SJSA1 (cell line): Measurements from ENCODE around the gene EGLN2. TPM values are rescaled to one million over a fixed set of nuclear protein-coding genes. Genes with fewer than 3 reads are reported as not detected.
"Not testable (repeated sequence)": the region's sequence is repeated elsewhere in the genome, so short reads cannot be mapped to it uniquely, and the experiment has no call there.

Experiments
- DNase-seq, 2 experiments: peaks; one replicate each; pipeline ENCODE4 v3.0.0-alpha.2; 2015 to 2020; ENCODE audit warnings: low spot score in 2 of 2, low read depth in 1 of 2
- H3K27ac ChIP-seq: fragments of 250-450 bp; sonication (Bioruptor Pico); 2 replicates; pipeline ENCODE4 v1.5.1; 2020; ENCODE audit warnings: mild to moderate bottlenecking, moderate library complexity
- H3K27me3 ChIP-seq: fragments of 250-450 bp; sonication (Bioruptor Pico); replicated peaks from 2 replicates; pipeline ENCODE4 v1.5.1; 2020; ENCODE audit warnings: mild to moderate bottlenecking, moderate library complexity
- H3K36me3 ChIP-seq: fragments of 250-450 bp; sonication (Bioruptor Pico); 2 replicates; pipeline ENCODE4 v1.5.1; 2020; ENCODE audit warnings: mild to moderate bottlenecking
- H3K4me1 ChIP-seq: fragments of 250-450 bp; sonication (Bioruptor Pico); replicated peaks from 2 replicates; pipeline ENCODE4 v1.6.1; 2021; ENCODE audit warnings: mild to moderate bottlenecking
- H3K4me3 ChIP-seq: fragments of 250-450 bp; sonication (Bioruptor Pico); 2 replicates; pipeline ENCODE4 v1.5.1; 2020; ENCODE audit warnings: mild to moderate bottlenecking
- H3K9me3 ChIP-seq: fragments of 250-450 bp; sonication (Bioruptor Pico); replicated peaks from 2 replicates; pipeline ENCODE4 v1.5.1; 2020; ENCODE audit warnings: mild to moderate bottlenecking
- total RNA-seq: library from RNA; depleted of rRNA; stranded (reverse); fragments of >200 nt; shearing (Covaris generic); gene quantifications from 2 replicates; pipeline ENCODE4 v1.2.3, GENCODE V29; 2014

The EGLN2 gene
- total RNA-seq, 1 experiment from 2014 or later, result 82.8 TPM

DNA sequence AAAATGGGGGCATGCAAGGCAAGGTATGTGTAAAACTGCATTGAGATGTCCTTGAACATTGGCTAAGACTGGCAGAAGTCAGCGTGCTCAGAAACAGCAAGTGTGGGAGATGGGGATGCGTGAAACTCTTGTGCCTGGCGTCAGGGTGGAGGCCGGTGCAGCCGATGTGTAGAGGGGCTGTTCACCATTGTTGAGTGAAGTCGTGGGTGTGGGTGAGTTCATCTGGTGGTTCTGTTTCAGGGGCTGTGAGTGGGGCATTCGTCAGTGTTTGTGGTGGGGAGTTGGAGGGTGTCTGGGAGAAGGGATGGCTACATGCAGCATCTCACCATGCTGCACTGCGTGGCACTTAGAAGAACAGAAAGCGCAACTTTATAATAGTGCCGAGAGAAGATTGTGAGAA lies 35.0 kb upstream of the EGLN2 start:
- H3K36me3 ChIP-seq, result peaks cover 73% of the 10 kb centered on the region
- no peak overlapping the region for H3K27ac ChIP-seq
- H3K9me3 ChIP-seq, result no peaks in the 10 kb centered on the region
- H3K4me1 ChIP-seq, result no peaks in the 10 kb centered on the region
- H3K4me3 ChIP-seq, result no peak overlapping the region
- no peaks in the 10 kb centered on the region for H3K27me3 ChIP-seq
- DNase-seq, result no peak

DNA sequence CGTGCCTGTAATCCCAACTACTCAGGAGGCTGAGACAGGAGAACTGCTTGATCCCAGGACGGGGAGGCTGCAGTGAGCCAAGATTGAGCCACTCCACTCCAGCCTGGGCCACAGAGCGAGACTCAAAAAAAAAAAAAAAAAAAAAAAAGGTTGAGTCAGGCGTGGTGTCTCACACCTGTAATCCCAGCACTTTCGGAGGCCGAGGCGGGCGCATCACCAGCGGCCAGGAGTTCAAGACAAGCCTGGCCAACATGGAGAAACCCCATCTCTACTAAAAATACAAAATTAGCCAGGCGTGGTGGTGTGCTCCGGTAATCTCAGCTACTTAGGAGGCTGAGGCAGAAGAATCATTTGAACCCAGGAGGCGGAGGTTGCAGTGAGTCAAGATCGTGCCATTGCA lies 32.6 kb upstream of the EGLN2 start:
- H3K9me3 ChIP-seq, H3K4me1 ChIP-seq, H3K27me3 ChIP-seq, H3K4me3 ChIP-seq, DNase-seq, H3K27ac ChIP-seq: not testable (repeated sequence)
- H3K36me3 ChIP-seq, result peaks cover 52% of the 10 kb centered on the region

DNA sequence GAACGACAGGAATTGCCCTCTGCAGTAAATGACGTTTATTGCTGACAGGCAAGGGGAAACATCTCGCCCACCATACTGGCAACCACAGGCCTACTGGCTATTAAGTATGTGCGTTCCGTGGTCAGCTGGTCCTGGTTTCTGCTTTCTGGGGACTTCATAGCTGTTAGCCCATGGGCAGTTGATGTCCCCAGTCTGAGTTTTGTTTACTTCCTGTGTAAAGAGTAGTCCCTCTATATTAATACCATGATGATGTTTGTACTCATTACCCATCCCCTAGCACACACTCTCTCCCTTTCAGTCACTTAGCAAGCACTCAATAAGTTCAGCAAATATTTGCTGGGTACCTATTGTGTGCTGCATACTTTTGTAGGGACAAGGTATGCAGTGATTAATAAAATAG lies 30.1 kb upstream of the EGLN2 start:
- Histone ChIP-seq H3K27ac (no peak overlapping the region), H3K4me3 (no peak overlapping the region), H3K4me1 (no peaks in the 10 kb centered on the region), H3K27me3 (no peaks in the 10 kb centered on the region), H3K9me3 (no peaks in the 10 kb centered on the region), H3K36me3 (peaks cover 27% of the 10 kb centered on the region)
- no peak for DNase-seq

DNA sequence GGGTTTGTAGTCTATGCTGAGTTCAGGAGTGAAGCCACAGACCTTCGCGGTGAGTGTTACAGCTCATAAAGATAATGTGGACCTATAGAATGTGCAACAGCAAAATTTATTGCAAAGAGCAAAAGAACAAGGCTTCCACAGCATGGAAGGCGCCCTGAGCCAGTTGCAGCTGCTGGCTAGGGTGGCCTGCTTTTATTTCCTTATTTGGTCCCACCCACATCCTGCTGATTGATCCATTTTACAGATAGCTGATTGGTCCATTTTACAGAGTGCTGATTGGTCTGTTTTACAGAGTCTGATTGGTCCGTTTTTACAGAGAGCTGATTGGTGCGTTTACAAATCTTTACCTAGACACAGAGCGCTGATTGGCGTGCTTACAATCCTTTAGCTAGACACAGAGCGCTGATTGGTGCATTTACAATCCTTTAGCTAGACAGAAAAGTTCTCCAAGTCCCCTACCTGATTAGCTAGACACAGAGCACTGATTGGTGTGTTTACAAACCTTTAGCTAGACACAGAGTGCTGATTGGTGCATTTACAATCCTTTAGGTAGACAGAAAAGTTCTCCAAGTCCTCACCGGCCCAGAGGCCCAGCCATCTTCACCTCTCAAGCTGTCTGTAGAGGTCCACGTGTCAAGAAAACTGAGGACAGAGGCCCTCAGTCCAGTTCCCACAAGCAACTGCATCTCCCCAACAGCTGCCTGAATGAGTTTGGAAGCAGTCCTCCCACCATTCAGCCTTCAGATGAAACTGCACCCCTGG lies 27.7 kb upstream of the EGLN2 start:
- DNase-seq, H3K36me3 ChIP-seq, H3K27ac ChIP-seq, H3K9me3 ChIP-seq, H3K4me1 ChIP-seq, H3K4me3 ChIP-seq, H3K27me3 ChIP-seq: not testable (repeated sequence)

DNA sequence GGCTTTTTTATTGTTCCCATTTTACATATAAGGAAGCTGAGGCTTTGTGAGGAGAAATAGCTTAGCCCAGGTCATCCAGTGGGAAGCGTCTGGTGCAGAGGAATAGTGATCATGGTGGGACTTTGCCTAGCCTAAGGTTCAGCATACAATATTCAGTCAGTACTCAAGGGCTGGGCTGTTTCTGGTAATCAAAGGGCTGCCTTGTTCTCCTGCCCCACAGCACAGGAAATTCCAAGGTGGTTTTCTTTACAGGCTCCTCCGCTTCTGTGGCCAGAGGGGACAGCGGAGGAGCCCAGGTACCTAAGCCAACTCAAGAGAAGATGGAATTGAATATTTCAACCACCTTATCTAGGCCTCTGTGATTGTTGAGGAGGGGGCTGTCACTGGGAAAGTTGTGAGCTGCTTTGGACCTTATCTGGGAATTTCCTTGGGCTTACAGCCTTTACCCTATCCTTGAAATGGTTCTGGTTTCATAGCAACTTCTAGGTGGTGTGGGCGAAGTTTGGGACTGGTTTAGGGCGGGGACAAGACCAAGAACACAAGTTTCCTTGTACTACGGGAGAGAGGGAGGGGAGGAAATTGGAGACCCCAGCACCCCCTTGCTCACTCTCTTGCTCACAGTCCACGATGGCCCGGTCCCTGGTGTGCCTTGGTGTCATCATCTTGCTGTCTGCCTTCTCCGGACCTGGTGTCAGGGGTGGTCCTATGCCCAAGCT lies 23.9 kb upstream of the EGLN2 start, which contains the start of gene MIA:
Gene MIA, plus strand, starts transcription at position 606 of the 716 bp plus-strand sequence. Its CDS starts 22 bp downstream, at position 628.
- no peaks in the 10 kb centered on the region for H3K27me3 ChIP-seq
- no peak within 1 kb of the TSS for H3K27ac ChIP-seq
- peaks cover 13% of the 10 kb centered on the region for H3K4me1 ChIP-seq
- no peaks in the 10 kb centered on the region for H3K9me3 ChIP-seq
- no peaks in the 10 kb centered on the region for H3K36me3 ChIP-seq
- DNase-seq, result no peak
- no peak within 1 kb of the TSS for H3K4me3 ChIP-seq

DNA sequence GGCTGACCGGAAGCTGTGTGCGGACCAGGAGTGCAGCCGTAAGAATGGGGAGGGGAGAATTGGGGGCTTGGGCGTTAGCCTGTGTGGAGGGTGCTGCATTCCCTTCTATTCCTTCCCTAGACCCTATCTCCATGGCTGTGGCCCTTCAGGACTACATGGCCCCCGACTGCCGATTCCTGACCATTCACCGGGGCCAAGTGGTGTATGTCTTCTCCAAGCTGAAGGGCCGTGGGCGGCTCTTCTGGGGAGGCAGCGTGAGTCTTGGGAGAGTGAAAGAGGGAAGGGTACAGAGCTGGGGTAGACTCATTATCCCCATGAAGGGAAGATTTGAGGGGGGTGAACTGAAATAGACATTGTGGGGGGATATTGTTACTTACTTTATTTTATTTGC lies 23.4 kb upstream of the EGLN2 start:
- no peak overlapping the region for H3K4me3 ChIP-seq
- no peaks in the 10 kb centered on the region for H3K9me3 ChIP-seq
- no peak overlapping the region for H3K27ac ChIP-seq
- DNase-seq, result no peak
- H3K36me3 ChIP-seq, result no peaks in the 10 kb centered on the region
- H3K27me3 ChIP-seq, result no peaks in the 10 kb centered on the region
- H3K4me1 ChIP-seq, result peaks cover 13% of the 10 kb centered on the region

DNA sequence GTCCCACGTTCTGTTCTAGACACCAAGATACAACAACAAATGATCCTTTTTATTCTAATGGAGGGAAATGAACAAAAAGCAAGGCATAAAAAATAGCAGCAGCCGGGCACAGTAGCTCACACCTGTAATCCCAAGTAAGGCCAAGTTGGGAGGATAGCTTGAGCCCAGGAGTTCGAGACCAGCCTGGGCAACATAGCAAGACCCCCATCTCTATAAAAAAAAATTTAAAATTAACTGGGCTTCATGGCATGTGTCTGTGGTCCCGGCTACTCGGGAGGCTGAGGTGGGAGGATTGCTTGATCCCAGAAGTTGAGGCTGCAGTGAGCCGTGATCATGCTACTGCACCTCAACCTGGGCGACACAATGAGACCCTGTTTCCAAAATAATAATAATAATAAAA lies 22.6 kb upstream of the EGLN2 start:
- H3K4me3 ChIP-seq, result no peak overlapping the region
- H3K27me3 ChIP-seq, result no peaks in the 10 kb centered on the region
- no peak overlapping the region for H3K27ac ChIP-seq
- H3K9me3 ChIP-seq, result no peaks in the 10 kb centered on the region
- peaks cover 13% of the 10 kb centered on the region for H3K4me1 ChIP-seq
- no peaks in the 10 kb centered on the region for H3K36me3 ChIP-seq
- no peak for DNase-seq

DNA sequence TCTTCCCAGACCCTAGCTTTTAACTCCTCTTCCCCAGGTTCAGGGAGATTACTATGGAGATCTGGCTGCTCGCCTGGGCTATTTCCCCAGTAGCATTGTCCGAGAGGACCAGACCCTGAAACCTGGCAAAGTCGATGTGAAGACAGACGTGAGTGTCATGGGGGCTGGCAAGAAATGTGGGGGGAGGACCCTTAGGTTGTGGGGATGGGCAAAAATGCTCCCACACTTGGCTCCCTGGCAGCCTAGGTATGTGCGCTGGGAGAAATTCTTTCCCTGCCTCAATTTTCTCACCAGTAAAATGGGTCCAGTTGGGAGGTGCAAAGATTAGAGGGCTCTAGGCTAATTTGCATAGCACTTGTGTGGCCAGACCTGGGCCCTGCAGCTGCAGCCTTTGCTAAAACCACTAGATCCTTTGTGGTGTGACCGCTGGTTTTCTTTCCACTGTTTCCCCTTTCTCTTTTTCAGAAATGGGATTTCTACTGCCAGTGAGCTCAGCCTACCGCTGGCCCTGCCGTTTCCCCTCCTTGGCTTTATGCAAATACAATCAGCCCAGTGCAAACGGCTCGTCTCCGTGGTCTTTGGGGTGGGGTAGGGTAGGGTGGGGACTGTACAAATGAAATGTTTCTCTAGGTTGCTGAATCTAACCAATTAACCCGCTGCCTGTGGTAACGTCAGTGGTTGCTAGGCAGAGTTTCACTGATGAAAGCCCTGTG lies 21.9 kb upstream of the EGLN2 start:
- peak in 1 of 2 experiments; percentile 89 for DNase-seq
- H3K27ac ChIP-seq, result peak overlapping the region; percentile 75
- H3K4me1 ChIP-seq, result peaks cover 13% of the 10 kb centered on the region
- no peaks in the 10 kb centered on the region for H3K9me3 ChIP-seq
- no peaks in the 10 kb centered on the region for H3K36me3 ChIP-seq
- H3K4me3 ChIP-seq, result peak overlapping the region; percentile 70
- no peaks in the 10 kb centered on the region for H3K27me3 ChIP-seq

DNA sequence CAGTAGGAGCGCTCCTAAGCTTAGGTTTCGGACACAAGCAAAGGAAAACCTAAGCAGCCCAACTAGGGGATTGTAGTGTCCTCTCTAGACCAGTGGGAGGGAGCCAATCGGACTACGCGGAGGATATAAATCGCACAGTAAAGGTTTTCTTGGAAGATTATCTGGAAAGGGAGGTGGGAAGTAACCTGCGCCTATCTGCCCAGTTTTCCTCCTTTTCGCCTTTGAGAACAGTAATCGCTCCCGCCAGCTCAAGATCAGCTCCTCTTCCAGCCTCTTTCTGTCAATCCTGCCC lies 21.4 kb upstream of the EGLN2 start:
- Histone ChIP-seq H3K4me1 (peaks cover 13% of the 10 kb centered on the region), H3K4me3 (peak overlapping the region; percentile 70), H3K27ac (peak overlapping the region; percentile 75), H3K36me3 (no peaks in the 10 kb centered on the region), H3K27me3 (no peaks in the 10 kb centered on the region), H3K9me3 (no peaks in the 10 kb centered on the region)
- DNase-seq, result peak in 1 of 2 experiments; percentile 90

DNA sequence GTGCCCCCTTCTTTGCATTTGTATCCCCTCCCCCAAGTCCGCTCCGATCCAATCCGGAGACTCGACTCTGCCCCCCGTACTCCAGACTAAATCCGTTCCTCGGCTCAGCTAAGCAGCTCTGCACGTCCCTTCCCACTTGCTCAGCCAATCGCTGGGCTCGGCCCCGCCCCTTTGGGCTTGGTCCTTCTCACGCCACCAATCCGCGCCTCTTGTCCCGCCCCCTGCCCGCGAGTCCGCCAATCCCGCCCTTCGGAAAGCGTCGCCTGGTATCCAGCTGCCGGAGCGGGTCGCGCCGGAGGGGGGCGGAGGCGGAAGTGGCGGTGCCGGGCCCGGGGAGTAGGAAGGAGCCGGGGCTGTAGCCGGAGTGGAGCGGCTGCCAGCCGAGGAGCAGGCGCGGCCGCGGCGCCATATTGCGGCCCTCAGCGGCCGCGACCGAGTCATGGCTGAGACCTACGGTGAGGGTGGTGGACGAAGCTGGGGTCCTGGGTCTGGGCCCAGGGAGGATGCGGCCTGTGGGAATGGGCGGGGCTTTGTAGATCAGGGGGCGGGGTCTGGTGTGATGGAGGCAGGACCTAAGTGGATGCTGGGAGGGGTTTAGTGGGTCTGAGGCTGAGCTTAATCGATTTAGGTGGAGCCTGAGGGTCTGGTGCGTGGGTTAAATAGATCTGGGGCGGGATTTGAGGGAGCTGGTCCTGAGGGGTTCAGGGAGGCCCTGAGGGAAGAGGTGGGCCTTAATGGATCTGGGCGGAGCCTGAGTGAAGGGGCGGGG lies 20.9 kb upstream of the EGLN2 start, which contains the start of gene RAB4B:
Gene RAB4B, plus strand, starts transcription at position 311 of the 769 bp plus-strand sequence. Its CDS starts 129 bp downstream, at position 440.
- Histone ChIP-seq H3K4me1 (peaks cover 13% of the 10 kb centered on the region), H3K27ac (peak within 1 kb of the TSS; percentile 78), H3K36me3 (no peaks in the 10 kb centered on the region), H3K4me3 (peak within 1 kb of the TSS; percentile 70), H3K9me3 (no peaks in the 10 kb centered on the region), H3K27me3 (no peaks in the 10 kb centered on the region)
- peak; percentile 100 for DNase-seq

DNA sequence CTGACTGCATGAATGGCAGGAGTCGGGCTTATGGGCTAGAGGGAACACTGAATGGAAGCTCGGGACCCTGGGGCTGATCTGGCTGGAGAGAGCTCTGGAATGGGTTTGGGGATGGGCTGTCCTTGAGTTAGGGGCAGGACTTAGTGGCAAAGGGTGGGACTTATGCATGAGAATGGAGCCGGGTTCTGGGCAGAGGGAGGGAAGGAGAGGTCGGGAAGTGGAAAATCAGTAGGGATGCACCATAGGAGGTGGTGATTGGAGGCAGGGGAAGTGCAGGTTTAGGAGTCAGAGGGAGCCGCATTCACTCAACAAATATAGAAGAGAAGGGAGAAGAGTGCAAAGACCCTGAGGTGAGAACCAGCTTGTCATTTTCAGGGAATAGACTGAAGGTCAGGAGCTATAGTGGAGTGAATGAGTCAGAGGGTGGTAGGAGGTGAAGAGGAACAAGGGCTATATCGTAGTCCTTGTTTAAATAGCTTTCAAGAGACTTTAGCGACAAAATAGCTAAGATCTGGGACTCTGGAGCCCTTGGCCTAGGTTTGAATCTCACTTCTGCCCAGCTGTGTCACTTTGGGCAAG lies 20.2 kb upstream of the EGLN2 start:
- Histone ChIP-seq H3K9me3 (no peaks in the 10 kb centered on the region), H3K27ac (no peak overlapping the region), H3K36me3 (no peaks in the 10 kb centered on the region), H3K4me3 (peak overlapping the region; percentile 70), H3K4me1 (peaks cover 13% of the 10 kb centered on the region), H3K27me3 (no peaks in the 10 kb centered on the region)
- DNase-seq, result no peak

DNA sequence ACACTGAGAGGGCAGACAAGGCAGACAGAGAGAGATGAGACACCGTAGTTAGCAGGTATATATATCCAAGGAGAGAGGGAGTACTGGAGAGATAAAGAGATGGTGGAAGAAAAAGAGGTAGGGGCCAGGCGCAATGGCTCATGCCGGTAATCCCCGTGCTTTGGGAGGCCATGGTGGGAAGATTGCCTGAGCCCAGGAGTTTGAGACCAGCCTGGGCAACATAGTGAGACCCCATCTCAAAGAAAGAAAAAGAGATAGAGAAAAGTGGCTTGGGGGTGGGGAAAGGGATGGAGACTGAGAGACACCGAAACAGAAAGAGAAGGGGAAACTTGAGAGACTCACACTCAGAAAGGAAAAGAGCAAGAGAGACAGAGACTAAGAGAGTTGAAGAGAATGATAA lies 18.4 kb upstream of the EGLN2 start:
- DNase-seq, result no peak
- H3K9me3 ChIP-seq, result no peaks in the 10 kb centered on the region
- H3K4me1 ChIP-seq, result peaks cover 13% of the 10 kb centered on the region
- H3K27me3 ChIP-seq, result no peaks in the 10 kb centered on the region
- no peaks in the 10 kb centered on the region for H3K36me3 ChIP-seq
- no peak overlapping the region for H3K27ac ChIP-seq
- no peak overlapping the region for H3K4me3 ChIP-seq

DNA sequence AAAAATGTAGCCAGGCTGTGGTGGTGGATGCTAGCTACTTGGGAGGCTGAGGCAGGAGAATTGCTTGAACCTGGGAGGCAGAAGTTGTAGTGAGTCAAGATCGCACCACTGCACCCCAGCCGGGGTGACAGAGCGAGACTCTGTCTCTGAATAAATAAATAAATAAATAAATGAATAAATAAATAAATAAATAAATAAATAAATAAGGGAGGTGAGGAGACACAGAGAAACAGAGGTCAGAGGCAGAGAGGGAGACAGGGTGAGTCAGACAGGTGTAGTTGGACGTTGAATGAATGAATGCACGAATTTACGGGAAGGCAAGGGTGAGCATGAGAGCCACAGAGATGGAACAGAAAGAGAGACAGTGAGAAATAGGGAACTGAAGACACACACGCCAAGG lies 17.9 kb upstream of the EGLN2 start:
- Histone ChIP-seq H3K4me3 (no peak overlapping the region), H3K27ac (no peak overlapping the region), H3K27me3 (no peaks in the 10 kb centered on the region), H3K9me3 (no peaks in the 10 kb centered on the region), H3K36me3 (no peaks in the 10 kb centered on the region), H3K4me1 (peaks cover 13% of the 10 kb centered on the region)
- DNase-seq, result no peak
